ENCODE results near the gene NDFIP1. TPM values are rescaled to one million over a fixed set of nuclear protein-coding genes. Genes with fewer than 3 reads are reported as not detected.

The NDFIP1 gene
- total and polyA plus RNA-seq, 7 experiments from 2014 or later = 53.0 to 136 (median 99.3) TPM

GRCh38 chr5:142168365-142168764, 59.8 kb downstream of the NDFIP1 start:
- CTCF ChIA-PET = no interaction called here
- Histone ChIP-seq H3K27ac (ENCODE audit: low read depth, low read length) (no peak overlapping the region), H3K4me1 (ENCODE audit: control insufficient read depth in 2 of 2, insufficient read depth in 2 of 2, low read length in 2 of 2) (no peaks in the 10 kb centered on the region), H3K36me3 (ENCODE audit: control insufficient read depth in 2 of 3, insufficient read depth in 3 of 3, low read length in 3 of 3) (no peaks in the 10 kb centered on the region), H3K4me3 (ENCODE audit: low read length) (no peak overlapping the region), H3K9me3 (ENCODE audit: control insufficient read depth in 2 of 3, low read length in 3 of 3) (no peaks in the 10 kb centered on the region), H3K27me3 (ENCODE audit: control insufficient read depth in 2 of 2, insufficient read depth in 2 of 2, low read length in 2 of 2) (no peaks in the 10 kb centered on the region)
- Mint-ChIP-seq H3K9me3 (peaks cover 0 to 5% (median 0%) of the 10 kb centered on the region in 11 donors), H3K4me1 (peaks cover 0 to 7% (median 0%) of the 10 kb centered on the region in 7 donors), H3K27me3 (peaks cover 0 to 2% (median 0%) of the 10 kb centered on the region in 5 donors), H3K4me3 (no peak overlapping the region), H3K27ac (no peak overlapping the region), H3K36me3 (peaks cover 0 to 3% (median 0%) of the 10 kb centered on the region in 5 donors)
- no peak for ATAC-seq
- intact Hi-C loops (cut with micrococcal nuclease) = no loop called here
- DNase-seq = no peak
- POLR2A ChIA-PET = no interaction called here

- peak overlapping the region in 1 of 9 donors; percentile 31 for H3K27ac Mint-ChIP-seq
Observed at GRCh38 chr5:142170254-142170953, 61.8 kb downstream of the NDFIP1 start.

GRCh38 chr5:142171270-142171669, 62.7 kb downstream of the NDFIP1 start:
- DNase-seq (no peak), ATAC-seq (no peak)
- Histone ChIP-seq H3K9me3 (ENCODE audit: control insufficient read depth in 2 of 3, low read length in 3 of 3) (no peaks in the 10 kb centered on the region), H3K4me1 (ENCODE audit: control insufficient read depth in 2 of 2, insufficient read depth in 2 of 2, low read length in 2 of 2) (no peaks in the 10 kb centered on the region), H3K4me3 (ENCODE audit: low read length) (no peak overlapping the region), H3K27me3 (ENCODE audit: control insufficient read depth in 2 of 2, insufficient read depth in 2 of 2, low read length in 2 of 2) (no peaks in the 10 kb centered on the region), H3K27ac (ENCODE audit: low read depth, low read length) (no peak overlapping the region), H3K36me3 (ENCODE audit: control insufficient read depth in 2 of 3, insufficient read depth in 3 of 3, low read length in 3 of 3) (no peaks in the 10 kb centered on the region)
- H3K9me3 Mint-ChIP-seq = peaks cover 0 to 3% (median 0%) of the 10 kb centered on the region in 11 donors
- no peak overlapping the region for H3K27ac Mint-ChIP-seq
- CTCF ChIA-PET = no interaction called here
- POLR2A ChIA-PET = no interaction called here
- H3K4me3 Mint-ChIP-seq = no peak overlapping the region
- intact Hi-C loops (cut with micrococcal nuclease) = no loop called here
- peaks cover 0 to 7% (median 0%) of the 10 kb centered on the region in 7 donors for H3K4me1 Mint-ChIP-seq
- H3K27me3 Mint-ChIP-seq = peaks cover 0 to 13% (median 5%) of the 10 kb centered on the region in 5 donors
- H3K36me3 Mint-ChIP-seq = no peaks in the 10 kb centered on the region

More at GRCh38 chr5:142170254-142170953, 61.8 kb downstream of the NDFIP1 start:
- Histone ChIP-seq H3K27me3 (ENCODE audit: control insufficient read depth in 2 of 2, insufficient read depth in 2 of 2, low read length in 2 of 2) (no peaks in the 10 kb centered on the region), H3K36me3 (ENCODE audit: control insufficient read depth in 2 of 3, insufficient read depth in 3 of 3, low read length in 3 of 3) (no peaks in the 10 kb centered on the region), H3K4me3 (ENCODE audit: low read length) (no peak overlapping the region), H3K9me3 (ENCODE audit: control insufficient read depth in 2 of 3, low read length in 3 of 3) (no peaks in the 10 kb centered on the region), H3K27ac (ENCODE audit: low read depth, low read length) (no peak overlapping the region), H3K4me1 (ENCODE audit: control insufficient read depth in 2 of 2, insufficient read depth in 2 of 2, low read length in 2 of 2) (no peaks in the 10 kb centered on the region)
- H3K36me3 Mint-ChIP-seq = no peaks in the 10 kb centered on the region
- peaks cover 0 to 9% (median 2%) of the 10 kb centered on the region in 5 donors for H3K27me3 Mint-ChIP-seq
- intact Hi-C loops (cut with micrococcal nuclease) = no loop called here
- ChIA-PET CTCF (no interaction called here), POLR2A (no interaction called here)
- peaks cover 0 to 7% (median 0%) of the 10 kb centered on the region in 7 donors for H3K4me1 Mint-ChIP-seq
- DNase-seq (no peak), ATAC-seq (no peak)
- no peak overlapping the region for H3K4me3 Mint-ChIP-seq
- peaks cover 0 to 4% (median 0%) of the 10 kb centered on the region in 11 donors for H3K9me3 Mint-ChIP-seq

GRCh38 chr5:142175039-142175438, 66.5 kb downstream of the NDFIP1 start:
- ATAC-seq (no peak), DNase-seq (no peak)
- intact Hi-C loops (cut with micrococcal nuclease) = no loop called here
- H3K4me3 ChIP-seq (ENCODE audit: low read length) = no peak overlapping the region
- Mint-ChIP-seq H3K36me3 (no peaks in the 10 kb centered on the region), H3K27me3 (peaks cover 0 to 13% (median 5%) of the 10 kb centered on the region in 5 donors), H3K4me3 (no peak overlapping the region), H3K4me1 (peaks cover 0 to 3% (median 0%) of the 10 kb centered on the region in 7 donors), H3K27ac (no peak overlapping the region), H3K9me3 (peaks cover 0 to 1% (median 0%) of the 10 kb centered on the region in 11 donors)
- H3K27me3 ChIP-seq (ENCODE audit: control insufficient read depth in 2 of 2, insufficient read depth in 2 of 2, low read length in 2 of 2) = no peaks in the 10 kb centered on the region
- ChIA-PET POLR2A (no interaction called here), CTCF (interaction anchor here (0.7 to 0.9 kb wide), 2 partner anchors 21 to 412 kb away, joined by 3 read pairs; no protein-coding TSS in a partner anchor)
- H3K36me3 ChIP-seq (ENCODE audit: control insufficient read depth in 2 of 3, insufficient read depth in 3 of 3, low read length in 3 of 3) = no peaks in the 10 kb centered on the region
- no peak overlapping the region for H3K27ac ChIP-seq (ENCODE audit: low read depth, low read length)
- H3K9me3 ChIP-seq (ENCODE audit: control insufficient read depth in 2 of 3, low read length in 3 of 3) = no peaks in the 10 kb centered on the region
- H3K4me1 ChIP-seq (ENCODE audit: control insufficient read depth in 2 of 2, insufficient read depth in 2 of 2, low read length in 2 of 2) = no peaks in the 10 kb centered on the region

GRCh38 chr5:142175461-142176142, 67.0 kb downstream of the NDFIP1 start:
- intact Hi-C loops (cut with micrococcal nuclease) = no loop called here
- no peak for ATAC-seq
- POLR2A ChIA-PET = no interaction called here

GRCh38 chr5:142176255-142176654, 67.7 kb downstream of the NDFIP1 start:
- Histone ChIP-seq H3K36me3 (ENCODE audit: control insufficient read depth in 2 of 3, insufficient read depth in 3 of 3, low read length in 3 of 3) (no peaks in the 10 kb centered on the region), H3K27me3 (ENCODE audit: control insufficient read depth in 2 of 2, insufficient read depth in 2 of 2, low read length in 2 of 2) (no peaks in the 10 kb centered on the region), H3K4me3 (ENCODE audit: low read length) (no peak overlapping the region), H3K9me3 (ENCODE audit: control insufficient read depth in 2 of 3, low read length in 3 of 3) (no peaks in the 10 kb centered on the region), H3K4me1 (ENCODE audit: control insufficient read depth in 2 of 2, insufficient read depth in 2 of 2, low read length in 2 of 2) (no peaks in the 10 kb centered on the region), H3K27ac (ENCODE audit: low read depth, low read length) (no peak overlapping the region)
- intact Hi-C loops (cut with micrococcal nuclease) = no loop called here
- CTCF ChIA-PET = interaction anchor here (0.6 kb wide), 1 partner anchor 192 kb away, joined by 5 read pairs; no protein-coding TSS in a partner anchor
- no peaks in the 10 kb centered on the region for H3K4me1 Mint-ChIP-seq
- ATAC-seq = no peak
- no peaks in the 10 kb centered on the region for H3K36me3 Mint-ChIP-seq
- H3K27me3 Mint-ChIP-seq = peaks cover 0 to 13% (median 5%) of the 10 kb centered on the region in 5 donors
- H3K27ac Mint-ChIP-seq = no peak overlapping the region
- no peak for DNase-seq
- H3K9me3 Mint-ChIP-seq = no peaks in the 10 kb centered on the region
- POLR2A ChIA-PET = no interaction called here
- no peak overlapping the region for H3K4me3 Mint-ChIP-seq

More at GRCh38 chr5:142175461-142176142, 67.0 kb downstream of the NDFIP1 start:
- CTCF ChIA-PET = interaction anchor here (0.6 kb wide), 1 partner anchor 192 kb away, joined by 5 read pairs; no protein-coding TSS in a partner anchor
- DNase-seq = no peak
- H3K4me3 Mint-ChIP-seq = no peak overlapping the region
- H3K9me3 Mint-ChIP-seq = peaks cover 0 to 1% (median 0%) of the 10 kb centered on the region in 11 donors
- H3K27me3 Mint-ChIP-seq = peaks cover 0 to 13% (median 5%) of the 10 kb centered on the region in 5 donors
- peaks cover 0 to 3% (median 0%) of the 10 kb centered on the region in 7 donors for H3K4me1 Mint-ChIP-seq
- no peaks in the 10 kb centered on the region for H3K36me3 Mint-ChIP-seq
- Histone ChIP-seq H3K27me3 (ENCODE audit: control insufficient read depth in 2 of 2, insufficient read depth in 2 of 2, low read length in 2 of 2) (no peaks in the 10 kb centered on the region), H3K4me1 (ENCODE audit: control insufficient read depth in 2 of 2, insufficient read depth in 2 of 2, low read length in 2 of 2) (no peaks in the 10 kb centered on the region), H3K36me3 (ENCODE audit: control insufficient read depth in 2 of 3, insufficient read depth in 3 of 3, low read length in 3 of 3) (no peaks in the 10 kb centered on the region), H3K27ac (ENCODE audit: low read depth, low read length) (no peak overlapping the region), H3K9me3 (ENCODE audit: control insufficient read depth in 2 of 3, low read length in 3 of 3) (no peaks in the 10 kb centered on the region), H3K4me3 (ENCODE audit: low read length) (no peak overlapping the region)
- no peak overlapping the region for H3K27ac Mint-ChIP-seq
